ENCODE data around the gene TMPRSS13. TPM values are rescaled to one million over a fixed set of nuclear protein-coding genes. Genes with fewer than 3 reads are reported as not detected.

TMPRSS13 gene
- polyA plus RNA-seq, 1 donor from 2014 or later: not detected

DNA sequence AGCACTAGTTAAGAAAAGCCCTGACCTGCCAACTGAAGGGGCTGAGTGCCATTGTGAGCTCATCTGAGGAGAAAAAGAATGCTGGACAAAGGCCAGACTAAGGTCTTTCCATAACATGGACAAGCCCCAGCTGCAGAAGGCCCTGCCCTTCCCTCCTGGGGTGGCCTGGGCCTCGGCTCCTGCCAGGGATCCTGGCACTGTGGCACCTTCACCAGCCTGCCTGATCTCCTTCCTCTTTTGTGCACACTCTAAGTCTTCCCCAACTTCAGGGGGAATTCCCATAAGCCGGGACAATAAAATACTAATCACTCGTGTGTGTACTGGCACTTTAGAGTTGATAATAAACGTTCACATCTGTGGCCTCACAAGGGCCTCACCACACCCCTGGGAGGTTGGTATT is 9.9 kb downstream of the TMPRSS13 start:
- Histone ChIP-seq H3K27ac (ENCODE audit: low read length) (no peak overlapping the region), H3K36me3 (ENCODE audit: insufficient read depth, low read length) (no peaks in the 10 kb centered on the region), H3K4me2 (ENCODE audit: low read length) (no peak overlapping the region)

GRCh38 chr11:117918366-117919255 is 10.6 kb downstream of the TMPRSS13 start:
- Histone ChIP-seq H2AFZ (ENCODE audit: low read depth, low read length) (no peak overlapping the region), H3K4me3 (ENCODE audit: low read length) (no peak overlapping the region), H4K20me1 (ENCODE audit: insufficient read depth) (no peaks in the 10 kb centered on the region), H3K4me2 (ENCODE audit: low read length) (no peak overlapping the region), H3K9me3 (ENCODE audit: low read length) (no peaks in the 10 kb centered on the region), H3K36me3 (ENCODE audit: insufficient read depth, low read length) (no peaks in the 10 kb centered on the region), H3K27ac (ENCODE audit: low read length) (no peak overlapping the region), H3K27me3 (ENCODE audit: insufficient read depth, low read depth, low read length) (no peaks in the 10 kb centered on the region), H3K79me2 (replicated peaks; ENCODE audit: insufficient read depth, low read length) (no peaks in the 10 kb centered on the region), H3K9me2 (ENCODE audit: insufficient read depth, low read length) (no peaks in the 10 kb centered on the region), H3F3A (ENCODE audit: insufficient read depth, low read length, poor library complexity, severe bottlenecking) (no peaks in the 10 kb centered on the region), H3K9ac (ENCODE audit: low read length) (no peak overlapping the region)
- no peak for TF ChIP-seq EZH2 (IDR thresholded peaks at IDR 0.05; ENCODE audit: borderline replicate concordance, insufficient read depth, low read length, poor library complexity, severe bottlenecking)
- no peak for TF ChIP-seq RAD21 (conservative IDR thresholded peaks at IDR 0.05)
- TF ChIP-seq SMC3 (conservative IDR thresholded peaks at IDR 0.05; ENCODE audit: poor library complexity): no peak
- no peak for TF ChIP-seq EP300 (conservative IDR thresholded peaks at IDR 0.05; ENCODE audit: poor library complexity, severe bottlenecking)
- no peak for TF ChIP-seq MXI1 (conservative IDR thresholded peaks at IDR 0.05; ENCODE audit: poor library complexity, severe bottlenecking)
- no peak for TF ChIP-seq POLR2AphosphoS5 (IDR thresholded peaks at IDR 0.05)
- TF ChIP-seq, protein P1, sequence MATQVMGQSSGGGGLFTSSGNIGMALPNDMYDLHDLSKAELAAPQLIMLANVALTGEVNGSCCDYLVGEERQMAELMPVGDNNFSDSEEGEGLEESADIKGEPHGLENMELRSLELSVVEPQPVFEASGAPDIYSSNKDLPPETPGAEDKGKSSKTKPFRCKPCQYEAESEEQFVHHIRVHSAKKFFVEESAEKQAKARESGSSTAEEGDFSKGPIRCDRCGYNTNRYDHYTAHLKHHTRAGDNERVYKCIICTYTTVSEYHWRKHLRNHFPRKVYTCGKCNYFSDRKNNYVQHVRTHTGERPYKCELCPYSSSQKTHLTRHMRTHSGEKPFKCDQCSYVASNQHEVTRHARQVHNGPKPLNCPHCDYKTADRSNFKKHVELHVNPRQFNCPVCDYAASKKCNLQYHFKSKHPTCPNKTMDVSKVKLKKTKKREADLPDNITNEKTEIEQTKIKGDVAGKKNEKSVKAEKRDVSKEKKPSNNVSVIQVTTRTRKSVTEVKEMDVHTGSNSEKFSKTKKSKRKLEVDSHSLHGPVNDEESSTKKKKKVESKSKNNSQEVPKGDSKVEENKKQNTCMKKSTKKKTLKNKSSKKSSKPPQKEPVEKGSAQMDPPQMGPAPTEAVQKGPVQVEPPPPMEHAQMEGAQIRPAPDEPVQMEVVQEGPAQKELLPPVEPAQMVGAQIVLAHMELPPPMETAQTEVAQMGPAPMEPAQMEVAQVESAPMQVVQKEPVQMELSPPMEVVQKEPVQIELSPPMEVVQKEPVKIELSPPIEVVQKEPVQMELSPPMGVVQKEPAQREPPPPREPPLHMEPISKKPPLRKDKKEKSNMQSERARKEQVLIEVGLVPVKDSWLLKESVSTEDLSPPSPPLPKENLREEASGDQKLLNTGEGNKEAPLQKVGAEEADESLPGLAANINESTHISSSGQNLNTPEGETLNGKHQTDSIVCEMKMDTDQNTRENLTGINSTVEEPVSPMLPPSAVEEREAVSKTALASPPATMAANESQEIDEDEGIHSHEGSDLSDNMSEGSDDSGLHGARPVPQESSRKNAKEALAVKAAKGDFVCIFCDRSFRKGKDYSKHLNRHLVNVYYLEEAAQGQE (IDR thresholded peaks at IDR 0.05; ENCODE audit: borderline replicate concordance): no peak
- no peak for TF ChIP-seq TAF1 (IDR thresholded peaks at IDR 0.05; ENCODE audit: low read depth)

More for the DNA sequence above, 9.9 kb downstream of the TMPRSS13 start:
- Histone ChIP-seq H2AFZ (ENCODE audit: low read depth, low read length) (no peak overlapping the region), H3K4me3 (ENCODE audit: low read length) (no peak overlapping the region), H4K20me1 (ENCODE audit: insufficient read depth) (no peaks in the 10 kb centered on the region), H3K9me2 (ENCODE audit: insufficient read depth, low read length) (no peaks in the 10 kb centered on the region), H3K9ac (ENCODE audit: low read length) (no peak overlapping the region), H3K27me3 (ENCODE audit: insufficient read depth, low read depth, low read length) (no peaks in the 10 kb centered on the region), H3F3A (ENCODE audit: insufficient read depth, low read length, poor library complexity, severe bottlenecking) (no peaks in the 10 kb centered on the region), H3K9me3 (ENCODE audit: low read length) (no peaks in the 10 kb centered on the region), H3K79me2 (replicated peaks; ENCODE audit: insufficient read depth, low read length) (no peaks in the 10 kb centered on the region)
- TF ChIP-seq SMC3 (conservative IDR thresholded peaks at IDR 0.05; ENCODE audit: poor library complexity) (no peak), MXI1 (conservative IDR thresholded peaks at IDR 0.05; ENCODE audit: poor library complexity, severe bottlenecking) (no peak), EZH2 (IDR thresholded peaks at IDR 0.05; ENCODE audit: borderline replicate concordance, insufficient read depth, low read length, poor library complexity, severe bottlenecking) (no peak), POLR2AphosphoS5 (IDR thresholded peaks at IDR 0.05) (no peak), EP300 (conservative IDR thresholded peaks at IDR 0.05; ENCODE audit: poor library complexity, severe bottlenecking) (no peak), CTCF (IDR thresholded peaks at IDR 0.05; ENCODE audit: poor library complexity, severe bottlenecking) (no peak), RAD21 (conservative IDR thresholded peaks at IDR 0.05) (no peak), TAF1 (IDR thresholded peaks at IDR 0.05; ENCODE audit: low read depth) (no peak)
- TF ChIP-seq, protein P1 (IDR thresholded peaks at IDR 0.05; ENCODE audit: borderline replicate concordance): no peak

All from neural cell (in vitro differentiated cells).